OCI-LY3 (cell line): ENCODE results near the gene WWOX.

ENCODE experiments used
- CTCF ChIP-seq: fragments of 200-600, 300-600 bp; sonication (generic); IDR thresholded peaks from 2 replicates; pipeline ENCODE4 v1.5.1; 2014; ENCODE audit warnings: antibody characterized with exemption, low read length, low read depth
- EZH2phosphoT487 ChIP-seq: fragments of 200-600 bp; shearing (Covaris generic); IDR thresholded peaks from 2 replicates; pipeline ENCODE4 v1.6.1; 2018; ENCODE audit warnings: antibody characterized with exemption, mixed run types, low read depth

GRCh38 chr16:79009896-79010295 is 910.4 kb downstream of the WWOX start:
- no peak for TF ChIP-seq EZH2phosphoT487
- no peak for TF ChIP-seq CTCF
